ENCODE results near the gene CAPN13. TPM values are rescaled to one million over a fixed set of nuclear protein-coding genes. Genes with fewer than 3 reads are reported as not detected.

Gene CAPN13
- total and polyA plus RNA-seq, 3 donors from 2014 or later: 0.57 to 2.7 (median 2.2) TPM

DNA sequence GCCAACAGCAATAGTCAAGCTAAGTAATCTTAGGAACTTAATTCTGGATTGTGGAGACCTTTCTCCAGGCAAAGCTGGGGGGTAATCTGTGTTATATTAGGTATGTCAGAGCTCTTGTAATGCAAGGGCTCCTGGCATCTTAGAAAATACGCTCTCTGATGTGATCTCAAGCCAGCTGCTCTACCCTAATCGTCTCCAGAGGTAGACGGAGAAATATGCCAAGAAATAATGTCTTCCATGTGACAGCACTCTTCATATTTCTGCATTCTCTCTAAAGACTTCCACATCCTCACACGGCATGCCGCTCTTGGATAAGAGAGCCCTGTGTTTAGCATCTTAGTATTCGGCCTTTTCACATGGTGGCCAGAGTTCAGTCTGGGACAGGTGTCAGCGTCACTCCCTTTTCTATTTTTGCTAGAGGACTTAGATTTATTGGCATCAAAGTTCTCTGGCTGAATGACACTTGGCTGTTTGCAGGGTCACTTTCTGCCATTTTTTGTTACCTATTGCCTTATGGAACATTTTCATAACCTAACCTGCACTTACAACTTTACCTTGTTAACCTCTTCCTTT lies 25.2 kb downstream of the CAPN13 start:
- no peak for DNase-seq
- TF ChIP-seq, protein P1, sequence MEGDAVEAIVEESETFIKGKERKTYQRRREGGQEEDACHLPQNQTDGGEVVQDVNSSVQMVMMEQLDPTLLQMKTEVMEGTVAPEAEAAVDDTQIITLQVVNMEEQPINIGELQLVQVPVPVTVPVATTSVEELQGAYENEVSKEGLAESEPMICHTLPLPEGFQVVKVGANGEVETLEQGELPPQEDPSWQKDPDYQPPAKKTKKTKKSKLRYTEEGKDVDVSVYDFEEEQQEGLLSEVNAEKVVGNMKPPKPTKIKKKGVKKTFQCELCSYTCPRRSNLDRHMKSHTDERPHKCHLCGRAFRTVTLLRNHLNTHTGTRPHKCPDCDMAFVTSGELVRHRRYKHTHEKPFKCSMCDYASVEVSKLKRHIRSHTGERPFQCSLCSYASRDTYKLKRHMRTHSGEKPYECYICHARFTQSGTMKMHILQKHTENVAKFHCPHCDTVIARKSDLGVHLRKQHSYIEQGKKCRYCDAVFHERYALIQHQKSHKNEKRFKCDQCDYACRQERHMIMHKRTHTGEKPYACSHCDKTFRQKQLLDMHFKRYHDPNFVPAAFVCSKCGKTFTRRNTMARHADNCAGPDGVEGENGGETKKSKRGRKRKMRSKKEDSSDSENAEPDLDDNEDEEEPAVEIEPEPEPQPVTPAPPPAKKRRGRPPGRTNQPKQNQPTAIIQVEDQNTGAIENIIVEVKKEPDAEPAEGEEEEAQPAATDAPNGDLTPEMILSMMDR (IDR thresholded peaks at IDR 0.05): no peak
- TF ChIP-seq POLR2A (IDR thresholded peaks at IDR 0.05): no peak

DNA sequence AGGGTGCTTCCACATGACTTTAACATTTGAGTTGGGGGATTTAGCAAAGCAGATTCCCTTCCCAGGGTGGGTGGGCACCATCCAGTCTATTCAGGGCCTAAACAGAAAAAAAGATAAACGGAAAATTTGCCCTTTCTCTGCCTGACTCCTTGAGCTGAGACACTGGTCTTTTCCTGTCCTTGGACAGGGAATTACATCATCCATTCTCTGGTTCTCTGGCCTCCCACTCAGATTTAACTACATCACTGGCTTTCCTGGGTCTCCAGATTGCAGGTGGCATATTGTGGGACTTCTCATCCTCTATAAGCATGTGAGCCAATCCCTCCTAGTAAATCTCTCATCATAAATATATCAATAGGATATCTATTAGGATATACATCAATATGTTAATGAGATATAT lies 25.8 kb downstream of the CAPN13 start:
- no peaks in the 10 kb centered on the region for H3K9me3 ChIP-seq
- intact Hi-C loops (cut with DNase I; ENCODE audit: low total_unique reads): no loop called here
- H3K4me1 ChIP-seq: no peaks in the 10 kb centered on the region
- no peak for TF ChIP-seq POLR2A (IDR thresholded peaks at IDR 0.05)
- TF ChIP-seq, protein P1 (IDR thresholded peaks at IDR 0.05): no peak
- H3K36me3 ChIP-seq (ENCODE audit: low read depth, missing control alignments): no peaks in the 10 kb centered on the region
- no peak overlapping the region for H3K27ac ChIP-seq
- DNase-seq: no peak
- no peak overlapping the region for H3K4me3 ChIP-seq
- 33 to 50% methylated on average over 1 of the region's 1 CpG for WGBS, 2 donors
- H3K27me3 ChIP-seq: no peaks in the 10 kb centered on the region

More for the DNA sequence above, 25.2 kb downstream of the CAPN13 start:
- Histone ChIP-seq H3K4me1 (no peaks in the 10 kb centered on the region), H3K9me3 (no peaks in the 10 kb centered on the region), H3K27ac (no peak overlapping the region), H3K36me3 (ENCODE audit: low read depth, missing control alignments) (no peaks in the 10 kb centered on the region), H3K4me3 (no peak overlapping the region), H3K27me3 (no peaks in the 10 kb centered on the region)
- 67 to 73% methylated on average over 7 of the region's 7 CpGs for WGBS, 2 donors
- intact Hi-C loops (cut with DNase I; ENCODE audit: low total_unique reads): no loop called here

DNA sequence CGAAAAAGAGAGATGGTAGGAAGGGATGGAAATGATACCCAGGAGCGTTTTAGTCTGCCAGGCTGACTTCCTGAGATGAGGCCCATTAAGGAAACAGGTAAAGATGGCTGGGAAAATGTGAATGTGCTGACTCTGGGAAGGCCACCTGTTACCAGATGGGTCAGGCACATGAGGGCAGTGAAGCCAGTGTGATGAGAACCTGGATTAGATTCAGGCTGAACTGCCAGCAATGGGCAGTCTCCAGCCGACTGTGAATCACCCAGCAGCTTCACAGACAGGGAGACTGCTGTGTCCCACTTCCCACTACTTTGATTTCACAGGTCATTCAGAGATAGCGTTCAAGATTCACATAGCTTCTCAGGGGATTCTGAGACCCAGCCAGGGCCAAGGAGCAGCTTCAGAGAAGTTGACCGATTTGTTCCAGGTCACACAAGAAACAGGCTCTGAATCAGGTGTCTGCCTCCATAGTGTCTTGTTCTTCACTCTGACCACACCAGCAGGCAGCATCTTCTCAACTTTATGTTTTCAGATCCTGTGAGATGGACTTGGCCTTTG lies 26.4 kb downstream of the CAPN13 start:
- no peak for DNase-seq
- WGBS, 2 donors: 87 to 93% methylated on average over 5 of the region's 5 CpGs

DNA sequence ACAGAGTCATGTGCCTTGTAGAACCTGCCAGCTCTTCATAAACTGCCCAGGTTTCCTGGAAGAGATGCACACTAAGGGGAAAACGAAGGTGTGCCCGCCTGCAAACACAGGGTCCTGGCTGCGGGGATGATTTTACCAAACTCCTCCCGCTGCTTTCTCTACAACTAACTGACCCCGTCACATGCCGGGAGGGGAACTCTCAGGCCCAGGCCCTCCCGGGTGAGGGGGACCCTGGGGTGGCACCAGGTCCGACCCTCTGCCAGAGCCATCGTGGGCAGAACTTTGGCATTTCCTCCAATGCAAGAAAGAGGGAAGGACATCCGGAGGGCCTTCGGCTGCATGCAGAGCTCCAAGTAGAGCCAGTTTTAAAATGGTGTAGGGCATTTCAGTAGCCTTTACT lies 28.6 kb downstream of the CAPN13 start:
- H3K27ac ChIP-seq: no peak overlapping the region
- 91 to 95% methylated on average over 11 of the region's 11 CpGs for WGBS, 2 donors
- H3K4me1 ChIP-seq: no peaks in the 10 kb centered on the region
- no peaks in the 10 kb centered on the region for H3K27me3 ChIP-seq
- H3K9me3 ChIP-seq: no peaks in the 10 kb centered on the region
- DNase-seq: no peak
- H3K4me3 ChIP-seq: no peak overlapping the region
- intact Hi-C loops (cut with DNase I; ENCODE audit: low total_unique reads): no loop called here
- no peaks in the 10 kb centered on the region for H3K36me3 ChIP-seq (ENCODE audit: low read depth, missing control alignments)
- TF ChIP-seq, protein P1 (IDR thresholded peaks at IDR 0.05): no peak
- TF ChIP-seq POLR2A (IDR thresholded peaks at IDR 0.05): no peak

More for the DNA sequence above, 26.4 kb downstream of the CAPN13 start:
- no peaks in the 10 kb centered on the region for H3K4me1 ChIP-seq
- H3K4me3 ChIP-seq: no peak overlapping the region
- intact Hi-C loops (cut with DNase I; ENCODE audit: low total_unique reads): no loop called here
- H3K27ac ChIP-seq: no peak overlapping the region
- H3K9me3 ChIP-seq: no peaks in the 10 kb centered on the region
- no peaks in the 10 kb centered on the region for H3K36me3 ChIP-seq (ENCODE audit: low read depth, missing control alignments)
- no peaks in the 10 kb centered on the region for H3K27me3 ChIP-seq
- no peak for TF ChIP-seq POLR2A (IDR thresholded peaks at IDR 0.05)
- TF ChIP-seq, protein P1 (IDR thresholded peaks at IDR 0.05): no peak

Data from testis (tissue), 3 donors.